Endothelial cell of umbilical vein (primary cell): ENCODE results near the gene CRY1. TPM values are rescaled to one million over a fixed set of nuclear protein-coding genes. Genes with fewer than 3 reads are reported as not detected.

Source experiments
- BruUV-seq: library from RNA; stranded (reverse); fragments of 400-500 nt; replicated peaks from 2 replicates; lab custom pipeline; 2021; lab: Mats Ljungman, UMichigan
- CTCF ChIA-PET: fragments of 300-600, 350-600 bp; sonication (Branson Sonifier 250); formaldehyde crosslinking; loops from one replicate; lab custom pipeline; 2021; ENCODE audit warnings: antibody characterized with exemption, inconsistent platforms; lab: Charles Lee
- POLR2A ChIA-PET: fragments of 300-600, 350-600 bp; sonication (Branson Sonifier 250); formaldehyde crosslinking; loops from one replicate; lab custom pipeline; 2021; ENCODE audit warnings: antibody characterized with exemption, inconsistent platforms; lab: Charles Lee
- DNase-seq: peaks from one replicate; pipeline ENCODE4 v3.0.0-alpha.2; 2011; ENCODE audit warnings: low read depth, low spot score
- FAIRE-seq: peaks from 2 replicates; lab custom pipeline; 2011; peaks lifted over from hg19 to GRCh38; lab: Jason Lieb, UNC
- H2AFZ ChIP-seq: 2 replicates; pipeline ENCODE4 v1.6.0; 2012; ENCODE audit warnings: low read depth, low read length, control low read depth, inconsistent platforms
- H3K27ac ChIP-seq: 2 replicates; pipeline ENCODE4 v1.5.1; 2011; ENCODE audit warnings: low read depth, mild to moderate bottlenecking, control low read depth, low read length, moderate library complexity; ENCODE audit not compliant: insufficient read depth
- H3K27me3 ChIP-seq, 2 experiments: 2 replicates each; pipeline versions ENCODE4 v1.6.0 to v1.6.1; 2011; ENCODE audit warnings: low read length in 2 of 2, mixed read lengths in 1 of 2; ENCODE audit not compliant: control insufficient read depth in 2 of 2, insufficient read depth in 2 of 2
- H3K36me3 ChIP-seq, 2 experiments: 2 replicates in 1 of 2; 3 replicates in 1 of 2; pipeline ENCODE4 v1.5.1; 2011; ENCODE audit warnings: low read length in 2 of 2, mild to moderate bottlenecking in 1 of 2, moderate library complexity in 1 of 2; ENCODE audit not compliant: control insufficient read depth in 2 of 2, insufficient read depth in 2 of 2; ENCODE audit errors: extremely low read depth in 1 of 2
- H3K4me1 ChIP-seq: 3 replicates; pipeline ENCODE4 v1.5.1; 2011; ENCODE audit warnings: mild to moderate bottlenecking, low read length; ENCODE audit not compliant: control insufficient read depth, insufficient read depth; ENCODE audit errors: extremely low read depth
- H3K4me2 ChIP-seq: 2 replicates; pipeline ENCODE4 v1.6.1; 2011; ENCODE audit warnings: low read length, control low read depth, mixed read lengths; ENCODE audit not compliant: insufficient read depth
- H3K4me3 ChIP-seq, 3 experiments: fragments of 200-600 bp in 1 of 3; sonication (generic), shearing (Covaris generic) in 1 of 3; replicated peaks in 1 of 3; 2 replicates each; pipeline ENCODE4 v1.5.1; 2011 to 2016; ENCODE audit warnings: control low read depth in 3 of 3, low read length in 3 of 3, mild to moderate bottlenecking in 2 of 3, inconsistent platforms in 1 of 3, low read depth in 1 of 3, moderate library complexity in 1 of 3; ENCODE audit not compliant: insufficient read depth in 1 of 3
- H3K79me2 ChIP-seq: 2 replicates; pipeline ENCODE4 v1.6.0; 2012; ENCODE audit warnings: low read length, inconsistent platforms; ENCODE audit not compliant: control insufficient read depth, insufficient read depth
- H3K9ac ChIP-seq: replicated peaks from 2 replicates; pipeline ENCODE3; 2011; ENCODE audit warnings: low read length, control low read depth; ENCODE audit not compliant: insufficient read depth; ENCODE audit errors: extremely low read depth
- H3K9me1 ChIP-seq: replicated peaks from 3 replicates; pipeline ENCODE4 v1.6.0; 2011; ENCODE audit warnings: mild to moderate bottlenecking, low read length; ENCODE audit not compliant: control insufficient read depth, insufficient read depth; ENCODE audit errors: extremely low read depth
- H3K9me3 ChIP-seq: replicated peaks from 2 replicates; pipeline ENCODE4 v1.5.1; 2012; ENCODE audit warnings: low read length, inconsistent platforms; ENCODE audit not compliant: control insufficient read depth, insufficient read depth
- H4K20me1 ChIP-seq: replicated peaks from 2 replicates; pipeline ENCODE3; 2011; ENCODE audit warnings: mild to moderate bottlenecking, low read length; ENCODE audit not compliant: control insufficient read depth, insufficient read depth; ENCODE audit errors: extremely low read depth
- EZH2 ChIP-seq: IDR thresholded peaks from 2 replicates; pipeline ENCODE4 v1.6.1; 2012; ENCODE audit warnings: borderline replicate concordance, low read depth, mild to moderate bottlenecking, moderate library complexity, low read length, inconsistent platforms; ENCODE audit not compliant: severe bottlenecking
- FOS ChIP-seq: IDR thresholded peaks from 2 replicates; pipeline ENCODE4 v1.6.1; 2011; ENCODE audit warnings: mild to moderate bottlenecking, low read length, moderate library complexity, borderline replicate concordance; ENCODE audit not compliant: insufficient read depth
- GATA2 ChIP-seq: IDR thresholded peaks from 2 replicates; pipeline ENCODE4 v1.7.0; 2011; ENCODE audit warnings: low read depth, mild to moderate bottlenecking, moderate library complexity, mixed read lengths, low read length; ENCODE audit not compliant: insufficient read length, insufficient read depth
- JUN ChIP-seq: IDR thresholded peaks from 2 replicates; pipeline ENCODE4 v1.6.1; 2011; ENCODE audit warnings: borderline replicate concordance, low read depth; ENCODE audit not compliant: insufficient read length, insufficient read depth
- MYC ChIP-seq: IDR thresholded peaks from one replicate; pipeline ENCODE4 v1.6.1; 2011; ENCODE audit warnings: mild to moderate bottlenecking, low read depth, low read length
- POLR2A ChIP-seq: IDR thresholded peaks from 2 replicates; pipeline ENCODE4 v1.6.1; 2012; ENCODE audit warnings: low read depth, mild to moderate bottlenecking, control low read depth, low read length
- POLR2AphosphoS5 ChIP-seq: IDR thresholded peaks from 2 replicates; pipeline ENCODE4 v1.6.1; 2012; ENCODE audit warnings: low read depth, mild to moderate bottlenecking, control low read depth, low read length, moderate library complexity; ENCODE audit not compliant: insufficient read depth
- dilution Hi-C: fragments of 300-500 bp; cut with MboI; formaldehyde crosslinking; loops from one replicate; pipeline ENCODE4 v1.15.0; 2019; ENCODE audit warnings: low sequenced_read_pairs; ENCODE audit not compliant: extremely low pct_ligation_motif_present
- intact Hi-C: fragments of 100-400 bp; cut with micrococcal nuclease; formaldehyde crosslinking; loops from one replicate; pipeline ENCODE4 v1.10.0; 2022
- polyA plus RNA-seq, 4 experiments: library from polyadenylated mRNA; depleted of rRNA in 3 of 4; stranded (reverse) in 3 of 4; unstranded in 1 of 4; fragments of >200 nt; gene quantifications; 2 replicates each; pipeline versions ENCODE4 v1.2.1 to v1.2.3, GENCODE V29; 2011 to 2012; ENCODE audit warnings: missing spikeins in 1 of 4
- total RNA-seq: library from RNA; stranded (reverse); gene quantifications from 2 replicates; pipeline ENCODE4 v1.2.3, GENCODE V29; 2021
- TF ChIP-seq, protein P1 (sequence below), 2 donors: IDR thresholded peaks; 1 replicate in 1 of 2; 2 replicates in 1 of 2; pipeline ENCODE4 v1.5.1; 2011; ENCODE audit warnings: low read length in 2 of 2, mild to moderate bottlenecking in 2 of 2, moderate library complexity in 2 of 2, control low read depth in 1 of 2, inconsistent platforms in 1 of 2, low read depth in 1 of 2; ENCODE audit not compliant: insufficient read depth in 1 of 2; ENCODE audit errors: extremely low read depth in 1 of 2
- TF ChIP-seq, protein P2 (sequence below): IDR thresholded peaks from 2 replicates; pipeline ENCODE4 v1.6.1; 2011; ENCODE audit not compliant: insufficient read depth, insufficient read length

The CRY1 gene
- total and polyA plus RNA-seq, 2 donors (not counting 3 experiments of a cell fraction or from before 2014, with no cell fraction given) = 11.4 to 21.0 TPM

DNA sequence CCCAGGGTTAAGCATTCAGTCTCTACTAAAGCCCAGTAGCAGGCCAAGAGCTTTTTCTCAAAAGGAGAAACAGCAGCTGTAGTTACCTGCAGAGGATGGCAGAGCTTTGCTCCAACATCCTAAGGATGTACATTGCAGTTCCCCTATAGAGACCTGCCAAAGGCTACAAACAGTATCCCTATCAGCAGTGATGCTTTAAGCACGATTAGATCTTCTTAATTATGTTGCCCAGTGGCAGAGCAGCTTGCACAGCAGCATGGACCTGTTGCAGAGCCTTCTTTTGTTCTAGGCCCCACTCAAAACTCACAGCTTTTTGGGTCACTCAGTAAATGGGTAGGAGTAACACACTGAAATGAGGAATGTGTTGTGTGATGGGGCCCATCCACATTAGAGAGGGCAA, 46.4 kb upstream of the CRY1 start:
- DNase-seq = no peak
- H3K4me3 ChIP-seq = no peak overlapping the region
- no peak overlapping the region for H3K9ac ChIP-seq
- H2AFZ ChIP-seq = no peak overlapping the region
- no peaks in the 10 kb centered on the region for H3K9me1 ChIP-seq
- intact Hi-C loops = no loop called here
- FAIRE-seq = no peak
- no peak for TF ChIP-seq POLR2A
- TF ChIP-seq, protein P1, sequence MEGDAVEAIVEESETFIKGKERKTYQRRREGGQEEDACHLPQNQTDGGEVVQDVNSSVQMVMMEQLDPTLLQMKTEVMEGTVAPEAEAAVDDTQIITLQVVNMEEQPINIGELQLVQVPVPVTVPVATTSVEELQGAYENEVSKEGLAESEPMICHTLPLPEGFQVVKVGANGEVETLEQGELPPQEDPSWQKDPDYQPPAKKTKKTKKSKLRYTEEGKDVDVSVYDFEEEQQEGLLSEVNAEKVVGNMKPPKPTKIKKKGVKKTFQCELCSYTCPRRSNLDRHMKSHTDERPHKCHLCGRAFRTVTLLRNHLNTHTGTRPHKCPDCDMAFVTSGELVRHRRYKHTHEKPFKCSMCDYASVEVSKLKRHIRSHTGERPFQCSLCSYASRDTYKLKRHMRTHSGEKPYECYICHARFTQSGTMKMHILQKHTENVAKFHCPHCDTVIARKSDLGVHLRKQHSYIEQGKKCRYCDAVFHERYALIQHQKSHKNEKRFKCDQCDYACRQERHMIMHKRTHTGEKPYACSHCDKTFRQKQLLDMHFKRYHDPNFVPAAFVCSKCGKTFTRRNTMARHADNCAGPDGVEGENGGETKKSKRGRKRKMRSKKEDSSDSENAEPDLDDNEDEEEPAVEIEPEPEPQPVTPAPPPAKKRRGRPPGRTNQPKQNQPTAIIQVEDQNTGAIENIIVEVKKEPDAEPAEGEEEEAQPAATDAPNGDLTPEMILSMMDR (IDR thresholded peaks at IDR 0.05; ENCODE audit: extremely low read depth in 1 of 2, insufficient read depth in 1 of 2, low read depth in 1 of 2, low read length in 2 of 2) = no peak
- TF ChIP-seq POLR2AphosphoS5 = no peak
- TF ChIP-seq GATA2 = no peak
- TF ChIP-seq, protein P2, sequence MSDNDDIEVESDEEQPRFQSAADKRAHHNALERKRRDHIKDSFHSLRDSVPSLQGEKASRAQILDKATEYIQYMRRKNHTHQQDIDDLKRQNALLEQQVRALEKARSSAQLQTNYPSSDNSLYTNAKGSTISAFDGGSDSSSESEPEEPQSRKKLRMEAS = no peak
- no peak for TF ChIP-seq FOS
- TF ChIP-seq JUN = no peak
- no peak for TF ChIP-seq MYC
- no peak for TF ChIP-seq EZH2
- ChIA-PET POLR2A (no interaction called here), CTCF (interaction anchor here (0.9 kb wide), 1 partner anchor 468 kb away, joined by 3 read pairs; no protein-coding TSS in a partner anchor)
- H3K36me3 ChIP-seq = no peaks in the 10 kb centered on the region
- dilution Hi-C loops = loop anchor here (25.0 kb wide), 1 partner anchor 473 kb away; no protein-coding TSS in a partner anchor
- H3K27ac ChIP-seq = no peak overlapping the region
- H4K20me1 ChIP-seq = no peaks in the 10 kb centered on the region
- H3K27me3 ChIP-seq = no peaks in the 10 kb centered on the region
- H3K4me2 ChIP-seq = no peak overlapping the region
- BruUV-seq = no TSS peak
- no peaks in the 10 kb centered on the region for H3K9me3 ChIP-seq
- no peaks in the 10 kb centered on the region for H3K4me1 ChIP-seq
- H3K79me2 ChIP-seq = no peaks in the 10 kb centered on the region
